H9 (cell line): ENCODE results near the gene NRG3. TPM values are rescaled to one million over a fixed set of nuclear protein-coding genes. Genes with fewer than 3 reads are reported as not detected.
"Not testable (repeated sequence)": the region's sequence is repeated elsewhere in the genome, so short reads cannot be mapped to it uniquely, and the experiment has no call there.

Experiments
- DNase-seq: peaks from one replicate; pipeline ENCODE4 v3.0.0-alpha.2; 2017
- H2AFZ ChIP-seq: one replicate; pipeline ENCODE4 v1.6.1; 2013; ENCODE audit warnings: mild to moderate bottlenecking, low read length, control low read depth, moderate library complexity
- H2AK5ac ChIP-seq: 2 replicates; pipeline ENCODE4 v1.6.1; 2013; ENCODE audit warnings: low read length, control low read depth, mixed read lengths; ENCODE audit not compliant: insufficient read length
- H2BK120ac ChIP-seq: one replicate; pipeline ENCODE4 v1.6.1; 2013; ENCODE audit warnings: low read depth, mild to moderate bottlenecking, low read length, control low read depth, inconsistent platforms; ENCODE audit not compliant: poor library complexity, severe bottlenecking
- H2BK12ac ChIP-seq: 2 replicates; pipeline ENCODE4 v1.6.1; 2013; ENCODE audit warnings: low read length, control low read depth, mixed read lengths, low read depth; ENCODE audit not compliant: insufficient read length
- H2BK15ac ChIP-seq: 2 replicates; pipeline ENCODE4 v1.6.1; 2013; ENCODE audit warnings: low read depth, low read length, control low read depth
- H2BK20ac ChIP-seq: one replicate; pipeline ENCODE4 v1.6.1; 2013; ENCODE audit warnings: low read depth, mild to moderate bottlenecking, low read length, control low read depth, inconsistent platforms; ENCODE audit not compliant: poor library complexity, severe bottlenecking
- H2BK5ac ChIP-seq: 2 replicates; pipeline ENCODE4 v1.6.1; 2013; ENCODE audit warnings: low read length, control low read depth, mixed read lengths; ENCODE audit not compliant: insufficient read length
- H3K14ac ChIP-seq: 2 replicates; pipeline ENCODE4 v1.6.1; 2013; ENCODE audit warnings: low read length, control low read depth; ENCODE audit not compliant: insufficient read depth
- H3K18ac ChIP-seq: 2 replicates; pipeline ENCODE4 v1.6.1; 2013; ENCODE audit warnings: low read depth, mild to moderate bottlenecking, mixed read lengths, low read length, control low read depth; ENCODE audit not compliant: insufficient read length
- H3K23ac ChIP-seq: 2 replicates; pipeline ENCODE4 v1.6.1; 2013; ENCODE audit warnings: low read length, control low read depth, mixed read lengths, low read depth; ENCODE audit not compliant: insufficient read length
- H3K23me2 ChIP-seq: 2 replicates; pipeline ENCODE4 v1.6.1; 2013; ENCODE audit warnings: low read depth, mild to moderate bottlenecking, mixed read lengths, low read length, control low read depth; ENCODE audit not compliant: insufficient read length, poor library complexity, severe bottlenecking
- H3K27ac ChIP-seq: 2 replicates; pipeline ENCODE4 v1.5.1; 2013; ENCODE audit warnings: low read length, control low read depth, mixed read lengths, low read depth; ENCODE audit not compliant: insufficient read length
- H3K27me3 ChIP-seq: 2 replicates; pipeline ENCODE4 v1.6.1; 2013; ENCODE audit warnings: low read length, control low read depth, inconsistent platforms; ENCODE audit not compliant: insufficient read depth
- H3K4ac ChIP-seq: 2 replicates; pipeline ENCODE4 v1.6.1; 2013; ENCODE audit warnings: low read depth, mild to moderate bottlenecking, control low read depth, inconsistent platforms, low read length, moderate library complexity
- H3K4me1 ChIP-seq: 2 replicates; pipeline ENCODE4 v1.6.1; 2013; ENCODE audit warnings: low read length, control low read depth, inconsistent platforms; ENCODE audit not compliant: insufficient read depth
- H3K4me2 ChIP-seq: 2 replicates; pipeline ENCODE4 v1.6.1; 2013; ENCODE audit warnings: low read length, control low read depth, mixed read lengths; ENCODE audit not compliant: insufficient read length, insufficient read depth
- H3K56ac ChIP-seq: 2 replicates; pipeline ENCODE4 v1.6.1; 2013; ENCODE audit warnings: low read depth, mild to moderate bottlenecking, mixed read lengths, low read length, control low read depth; ENCODE audit not compliant: insufficient read length
- H3K79me1 ChIP-seq: 2 replicates; pipeline ENCODE4 v1.6.1; 2013; ENCODE audit warnings: low read depth, mild to moderate bottlenecking, moderate library complexity, low read length, control low read depth, inconsistent platforms; ENCODE audit not compliant: insufficient read depth, poor library complexity, severe bottlenecking
- H3K79me2 ChIP-seq: 2 replicates; pipeline ENCODE4 v1.6.1; 2013; ENCODE audit warnings: low read length, control low read depth, inconsistent platforms; ENCODE audit not compliant: insufficient read depth
- H3K9ac ChIP-seq: 2 replicates; pipeline ENCODE4 v1.6.1; 2013; ENCODE audit warnings: low read length, control low read depth, mixed read lengths; ENCODE audit not compliant: insufficient read length; ENCODE audit errors: extremely low read depth
- H3K9me3 ChIP-seq: one replicate; pipeline ENCODE4 v1.6.1; 2013; ENCODE audit warnings: low read depth, low read length, inconsistent platforms; ENCODE audit not compliant: control insufficient read depth
- H3T11ph ChIP-seq: one replicate; pipeline ENCODE4 v1.6.1; 2013; ENCODE audit warnings: mild to moderate bottlenecking, low read length, control low read depth, inconsistent platforms
- H4K20me1 ChIP-seq: one replicate; pipeline ENCODE4 v1.6.1; 2013; ENCODE audit not compliant: control insufficient read depth, insufficient read length, insufficient read depth
- H4K5ac ChIP-seq: 2 replicates; pipeline ENCODE4 v1.6.1; 2013; ENCODE audit warnings: low read depth, mild to moderate bottlenecking, mixed read lengths, low read length, control low read depth; ENCODE audit not compliant: insufficient read length
- H4K8ac ChIP-seq: replicated peaks from 2 replicates; pipeline ENCODE4 v1.6.1; 2013; ENCODE audit warnings: low read length, control low read depth, mixed read lengths, low read depth; ENCODE audit not compliant: insufficient read length
- H4K91ac ChIP-seq: 2 replicates; pipeline ENCODE4 v1.6.1; 2013; ENCODE audit warnings: low read depth, mild to moderate bottlenecking, moderate library complexity, mixed read lengths, low read length, control low read depth; ENCODE audit not compliant: insufficient read length
- H3K27ac Mint-ChIP-seq, 3 experiments: 2 replicates in 2 of 3; 3 replicates in 1 of 3; pipeline ENCODE4 v1.8.0; 2020 to 2021; ENCODE audit warnings: mixed read lengths in 3 of 3, mild to moderate bottlenecking in 1 of 3, moderate library complexity in 1 of 3
- H3K27me3 Mint-ChIP-seq: 2 replicates; pipeline ENCODE4 v1.8.0; 2021; ENCODE audit warnings: low read depth, mild to moderate bottlenecking, moderate library complexity, mixed read lengths
- H3K36me3 Mint-ChIP-seq, 3 experiments: 2 replicates in 2 of 3; 3 replicates in 1 of 3; pipeline ENCODE4 v1.8.0; 2020 to 2021; ENCODE audit warnings: low read depth in 3 of 3, mixed read lengths in 3 of 3; ENCODE audit not compliant: insufficient read depth in 1 of 3
- H3K4me1 Mint-ChIP-seq, 2 experiments: 2 replicates each; pipeline ENCODE4 v1.8.0; 2020; ENCODE audit warnings: mixed read lengths in 2 of 2
- H3K4me3 Mint-ChIP-seq, 2 experiments: 2 replicates in 1 of 2; 3 replicates in 1 of 2; pipeline ENCODE4 v1.8.0; 2020 to 2021; ENCODE audit warnings: mild to moderate bottlenecking in 2 of 2, mixed read lengths in 2 of 2, moderate library complexity in 1 of 2
- H3K9me3 Mint-ChIP-seq, 2 experiments: 2 replicates in 1 of 2; 3 replicates in 1 of 2; pipeline ENCODE4 v1.8.0; 2020; ENCODE audit warnings: mild to moderate bottlenecking in 2 of 2, mixed read lengths in 2 of 2, moderate library complexity in 1 of 2
- CTCF ChIP-seq: fragments of 200-600 bp; sonication (generic); conservative IDR thresholded peaks from 3 replicates; pipeline ENCODE4 v1.8.0; 2021; ENCODE audit warnings: antibody characterized with exemption, mild to moderate bottlenecking
- WGBS: extraction: QIAGEN DNeasy Blood & Tissue Kit; methylation state at CpG from one replicate; pipeline ENCODE4 v1.1.7; 2013; ENCODE audit warnings: missing lambda C conversion rate, low lambda C conversion rate, mixed read lengths; ENCODE audit not compliant: insufficient read length; ENCODE audit errors: extremely low coverage; 5-methylcytosine and 5-hydroxymethylcytosine counted together
- total RNA-seq: library from RNA; stranded (reverse); gene quantifications from 2 replicates; pipeline ENCODE4 v1.2.1, GENCODE V29; 2021

The NRG3 gene
- total RNA-seq, 1 experiment from 2014 or later = 1.6 TPM

GRCh38 chr10:82056391-82056790, 181.4 kb downstream of the NRG3 start:
- no peak overlapping the region for H3T11ph ChIP-seq
- no peak overlapping the region for H2BK12ac ChIP-seq
- no peaks in the 10 kb centered on the region for H3K27me3 ChIP-seq
- no peaks in the 10 kb centered on the region for H3K79me2 ChIP-seq
- no peak overlapping the region for H4K8ac ChIP-seq
- H3K23me2 ChIP-seq = no peaks in the 10 kb centered on the region
- H3K9me3 ChIP-seq = no peaks in the 10 kb centered on the region
- no peaks in the 10 kb centered on the region for H3K36me3 Mint-ChIP-seq
- H3K4me1 ChIP-seq = no peaks in the 10 kb centered on the region
- no peak for TF ChIP-seq CTCF
- no peaks in the 10 kb centered on the region for H3K79me1 ChIP-seq
- no peak overlapping the region for H3K56ac ChIP-seq
- no peak overlapping the region for H2BK20ac ChIP-seq
- H3K23ac ChIP-seq = no peak overlapping the region
- no peak overlapping the region for H3K18ac ChIP-seq
- no peak overlapping the region for H3K4me2 ChIP-seq
- H4K20me1 ChIP-seq = no peaks in the 10 kb centered on the region
- H3K27ac ChIP-seq = no peak overlapping the region
- H2AK5ac ChIP-seq = no peak overlapping the region
- H3K14ac ChIP-seq = no peak overlapping the region
- no CpG with 5 or more reads among the region's 1 CpG for WGBS
- no peak overlapping the region for H3K27ac Mint-ChIP-seq
- no peak overlapping the region for H4K5ac ChIP-seq
- no peak overlapping the region for H2BK5ac ChIP-seq
- DNase-seq = no peak
- H3K4me3 Mint-ChIP-seq = no peak overlapping the region
- H2AFZ ChIP-seq = no peak overlapping the region
- no peaks in the 10 kb centered on the region for H3K27me3 Mint-ChIP-seq
- H3K4ac ChIP-seq = no peak overlapping the region
- H3K9me3 Mint-ChIP-seq = no peaks in the 10 kb centered on the region
- H3K9ac ChIP-seq = no peak overlapping the region
- no peak overlapping the region for H2BK15ac ChIP-seq
- H3K4me1 Mint-ChIP-seq = no peaks in the 10 kb centered on the region
- no peak overlapping the region for H2BK120ac ChIP-seq
- H4K91ac ChIP-seq = no peak overlapping the region

- not testable (repeated sequence) for H3K4me3 Mint-ChIP-seq, H2BK120ac ChIP-seq, H3K9me3 Mint-ChIP-seq, H3K27me3 Mint-ChIP-seq, H3K23ac ChIP-seq, H3K14ac ChIP-seq, H2BK20ac ChIP-seq, H3K9ac ChIP-seq, H2AK5ac ChIP-seq, H3K27me3 ChIP-seq, H3K36me3 Mint-ChIP-seq, H3K4me2 ChIP-seq, H3K9me3 ChIP-seq, H2BK12ac ChIP-seq, H4K5ac ChIP-seq, H2BK5ac ChIP-seq, H3K4ac ChIP-seq, H4K20me1 ChIP-seq, H3K23me2 ChIP-seq, H3K56ac ChIP-seq, H3T11ph ChIP-seq, H3K4me1 ChIP-seq, H3K18ac ChIP-seq, H3K79me2 ChIP-seq, H2AFZ ChIP-seq, H3K27ac ChIP-seq, H4K8ac ChIP-seq, H3K79me1 ChIP-seq, DNase-seq, H4K91ac ChIP-seq, H2BK15ac ChIP-seq
- Mint-ChIP-seq H3K27ac (peak overlapping the region in 1 of 3 experiments; percentile 87; a peak in 2 of 7 replicates), H3K4me1 (peaks cover 15 to 28% of the 10 kb centered on the region in 2 experiments)
- WGBS = no CpG with 5 or more reads among the region's 6 CpGs
These were observed 192.2 kb downstream of the NRG3 start for GRCh38 chr10:82067192-82067591.
